HepG2 (cell line): Measurements from ENCODE around the gene KCNJ14. TPM values are rescaled to one million over a fixed set of nuclear protein-coding genes. Genes with fewer than 3 reads are reported as not detected.

Source experiments
- E2F1 ChIP-seq: sonication (generic); formaldehyde crosslinking; IDR thresholded peaks from 2 replicates; pipeline ENCODE4 v1.5.0; 2020; ENCODE audit warnings: missing genetic modification reagents
- HIVEP1 ChIP-seq: sonication (generic); formaldehyde crosslinking; IDR thresholded peaks from 2 replicates; pipeline ENCODE4 v1.4.0; 2020; ENCODE audit warnings: mild to moderate bottlenecking, missing genetic modification reagents
- HMG20B ChIP-seq: conservative IDR thresholded peaks from 2 replicates; pipeline ENCODE4 v1.6.1; 2016; ENCODE audit warnings: missing genetic modification reagents, missing compliant biosample characterization
- HOXD1 ChIP-seq: sonication (generic); formaldehyde crosslinking; IDR thresholded peaks from 2 replicates; pipeline ENCODE4 v1.5.0; 2020; ENCODE audit warnings: missing genetic modification reagents
- MATR3 ChIP-seq: sonication (generic); formaldehyde crosslinking; IDR thresholded peaks from 2 replicates; pipeline ENCODE4 v1.4.0; 2020; ENCODE audit warnings: missing genetic modification reagents
- MXD3 ChIP-seq: IDR thresholded peaks from 2 replicates; pipeline ENCODE4 v1.6.1; 2016; ENCODE audit warnings: mild to moderate bottlenecking, missing biosample characterization, missing genetic modification reagents
- NR2F6 ChIP-seq, 2 experiments: IDR thresholded peaks; 2 replicates each; pipeline ENCODE4 v1.6.1; 2016; ENCODE audit warnings: antibody characterized with exemption in 1 of 2, mild to moderate bottlenecking in 1 of 2
- PHB2 ChIP-seq: fragments of 450-650 bp; IDR thresholded peaks from 2 replicates; pipeline ENCODE4 v1.6.1; 2018; ENCODE audit not compliant: partially characterized antibody
- RXRB ChIP-seq: IDR thresholded peaks from 2 replicates; pipeline ENCODE4 v1.6.1; 2016; ENCODE audit warnings: borderline replicate concordance, missing genetic modification reagents, missing compliant biosample characterization
- SCMH1 ChIP-seq: sonication (generic); formaldehyde crosslinking; IDR thresholded peaks from 2 replicates; pipeline ENCODE4 v1.9.0; 2021; ENCODE audit warnings: missing genetic modification reagents, mild to moderate bottlenecking, borderline replicate concordance
- TMF1 ChIP-seq: sonication (generic); formaldehyde crosslinking; IDR thresholded peaks from 2 replicates; pipeline ENCODE4 v1.8.1; 2022; ENCODE audit warnings: low read depth, missing genetic modification reagents
- XBP1 ChIP-seq: sonication (generic); formaldehyde crosslinking; IDR thresholded peaks from 2 replicates; pipeline ENCODE4 v1.5.0; 2020; ENCODE audit warnings: missing genetic modification reagents
- ZNF143 ChIP-seq: sonication (generic); formaldehyde crosslinking; IDR thresholded peaks from 2 replicates; pipeline ENCODE4 v1.4.0; 2020; ENCODE audit warnings: missing genetic modification reagents
- ZNF160 ChIP-seq: sonication (generic); formaldehyde crosslinking; IDR thresholded peaks from 2 replicates; pipeline ENCODE4 v1.8.0; 2022; ENCODE audit warnings: mild to moderate bottlenecking, inconsistent platforms, missing genetic modification reagents
- ZNF331 ChIP-seq: sonication (generic); formaldehyde crosslinking; IDR thresholded peaks from 2 replicates; pipeline ENCODE4 v1.4.0; 2020; ENCODE audit warnings: missing genetic modification reagents
- ZNF44 ChIP-seq: sonication (generic); formaldehyde crosslinking; IDR thresholded peaks from 2 replicates; pipeline ENCODE4 v1.5.1; 2020; ENCODE audit warnings: mild to moderate bottlenecking, missing genetic modification reagents
- ZNF503 ChIP-seq: sonication (generic); formaldehyde crosslinking; IDR thresholded peaks from 2 replicates; pipeline ENCODE4 v1.4.0; 2020; ENCODE audit warnings: missing genetic modification reagents
- ZNF660 ChIP-seq: sonication (generic); formaldehyde crosslinking; IDR thresholded peaks from 2 replicates; pipeline ENCODE4 v1.5.1; 2020; ENCODE audit warnings: mild to moderate bottlenecking, low read depth, missing genetic modification reagents, borderline replicate concordance
- polyA plus RNA-seq, 8 experiments: library from polyadenylated mRNA; depleted of rRNA in 3 of 8; stranded (reverse) in 7 of 8; unstranded in 1 of 8; fragments of >200 nt; fragmentation: Illumina TruSeq in 4 of 8; extraction: Trizol in 4 of 8; gene quantifications; 2 replicates each; pipeline versions ENCODE4 v1.2.1 to v1.2.3, GENCODE V29; 2011 to 2016; ENCODE audit warnings: low read depth in 4 of 8, missing spikeins in 1 of 8, mixed read lengths in 1 of 8; ENCODE audit not compliant: insufficient read depth in 1 of 8
- total RNA-seq, 5 experiments: library from RNA; depleted of rRNA; stranded (reverse); fragments of >200 nt; fragmentation: Illumina TruSeq; extraction: Trizol; gene quantifications; 2 replicates each; pipeline ENCODE4 v1.2.3, GENCODE V29; 2016; ENCODE audit warnings: low read depth in 1 of 5
- TF ChIP-seq, protein P1 (sequence below): sonication (generic); formaldehyde crosslinking; IDR thresholded peaks from 2 replicates; pipeline ENCODE4 v1.5.0; 2020; ENCODE audit warnings: mild to moderate bottlenecking, missing genetic modification reagents, borderline replicate concordance
- TF ChIP-seq, protein P2 (sequence below): sonication (generic); formaldehyde crosslinking; IDR thresholded peaks from 2 replicates; pipeline ENCODE4 v1.8.1; 2023; ENCODE audit warnings: mild to moderate bottlenecking, moderate library complexity, missing genetic modification reagents

The KCNJ14 gene
- total and polyA plus RNA-seq, 2 of the 13 experiments (the other 11 are each of a cell fraction or from before 2014, with no cell fraction given) = 0.20 to 0.51 TPM

- TF ChIP-seq HIVEP1 (CRISPR knock-in tag) (no peak), ZNF44 (no peak), ZNF503 (CRISPR knock-in tag) (no peak), SCMH1 (CRISPR knock-in tag) (no peak), MXD3 (CRISPR knock-in tag) (no peak), TMF1 (CRISPR knock-in tag) (no peak), HOXD1 (no peak), MATR3 (CRISPR knock-in tag) (no peak), HMG20B (CRISPR knock-in tag) (no peak), ZNF331 (0 out of 2 replicates have a peak, but pooled peaks have one; percentile 20), E2F1 (CRISPR knock-in tag) (no peak), NR2F6 (IDR thresholded peaks at IDR 0.05) (no peak), NR2F6 (CRISPR knock-in tag; IDR thresholded peaks at IDR 0.05) (peak; percentile 51; the same call in 1 of the 2 replicates), XBP1 (CRISPR knock-in tag) (no peak), ZNF660 (CRISPR knock-in tag) (no peak), ZNF160 (CRISPR knock-in tag) (0 out of 2 replicates have a peak, but pooled peaks have one; percentile 44), ZNF143 (CRISPR knock-in tag) (peak; percentile 24; the same call in 1 of the 2 replicates), RXRB (peak; percentile 70; the same call in 1 of the 2 replicates), PHB2 (no peak)
- TF ChIP-seq, protein P1, sequence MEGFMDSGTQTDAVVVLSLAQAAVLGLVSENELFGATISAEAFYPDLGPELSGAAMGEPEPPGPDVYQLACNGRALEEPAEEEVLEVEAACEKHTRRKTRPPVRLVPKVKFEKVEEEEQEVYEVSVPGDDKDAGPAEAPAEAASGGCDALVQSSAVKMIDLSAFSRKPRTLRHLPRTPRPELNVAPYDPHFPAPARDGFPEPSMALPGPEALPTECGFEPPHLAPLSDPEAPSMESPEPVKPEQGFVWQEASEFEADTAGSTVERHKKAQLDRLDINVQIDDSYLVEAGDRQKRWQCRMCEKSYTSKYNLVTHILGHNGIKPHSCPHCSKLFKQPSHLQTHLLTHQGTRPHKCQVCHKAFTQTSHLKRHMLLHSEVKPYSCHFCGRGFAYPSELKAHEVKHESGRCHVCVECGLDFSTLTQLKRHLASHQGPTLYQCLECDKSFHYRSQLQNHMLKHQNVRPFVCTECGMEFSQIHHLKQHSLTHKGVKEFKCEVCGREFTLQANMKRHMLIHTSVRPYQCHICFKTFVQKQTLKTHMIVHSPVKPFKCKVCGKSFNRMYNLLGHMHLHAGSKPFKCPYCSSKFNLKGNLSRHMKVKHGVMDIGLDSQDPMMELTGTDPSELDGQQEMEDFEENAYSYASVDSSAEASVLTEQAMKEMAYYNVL (CRISPR knock-in tag) = no peak; the same call in 1 of the 2 replicates
- TF ChIP-seq, protein P2, sequence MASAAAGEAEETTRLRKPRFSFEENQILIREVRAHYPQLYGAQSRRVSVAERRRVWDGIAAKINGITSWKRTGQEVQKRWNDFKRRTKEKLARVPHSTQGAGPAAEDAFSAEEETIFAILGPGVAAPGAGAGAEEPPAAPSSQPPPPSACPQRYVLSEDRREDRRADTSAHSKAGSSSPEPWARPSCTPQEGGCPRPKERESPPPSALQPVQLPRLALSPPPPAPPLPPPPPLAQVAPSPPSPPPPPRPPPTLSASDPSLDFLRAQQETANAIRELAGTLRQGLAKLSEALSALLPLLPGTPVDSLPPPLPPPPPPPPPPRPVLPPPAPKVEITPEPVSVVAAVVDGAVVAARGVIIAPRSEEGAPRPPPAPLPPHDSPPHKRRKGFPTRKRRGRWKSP (CRISPR knock-in tag) = peak; percentile 60; the same call in 1 of the 2 replicates
Observed at GRCh38 chr19:48496959-48497727, 41.8 kb downstream of the KCNJ14 start (continued).
